ENCODE results near the gene RAPGEF1.
"Not testable (repeated sequence)": the region's sequence is repeated elsewhere in the genome, so short reads cannot be mapped to it uniquely, and the experiment has no call there.

RAPGEF1 gene

DNA sequence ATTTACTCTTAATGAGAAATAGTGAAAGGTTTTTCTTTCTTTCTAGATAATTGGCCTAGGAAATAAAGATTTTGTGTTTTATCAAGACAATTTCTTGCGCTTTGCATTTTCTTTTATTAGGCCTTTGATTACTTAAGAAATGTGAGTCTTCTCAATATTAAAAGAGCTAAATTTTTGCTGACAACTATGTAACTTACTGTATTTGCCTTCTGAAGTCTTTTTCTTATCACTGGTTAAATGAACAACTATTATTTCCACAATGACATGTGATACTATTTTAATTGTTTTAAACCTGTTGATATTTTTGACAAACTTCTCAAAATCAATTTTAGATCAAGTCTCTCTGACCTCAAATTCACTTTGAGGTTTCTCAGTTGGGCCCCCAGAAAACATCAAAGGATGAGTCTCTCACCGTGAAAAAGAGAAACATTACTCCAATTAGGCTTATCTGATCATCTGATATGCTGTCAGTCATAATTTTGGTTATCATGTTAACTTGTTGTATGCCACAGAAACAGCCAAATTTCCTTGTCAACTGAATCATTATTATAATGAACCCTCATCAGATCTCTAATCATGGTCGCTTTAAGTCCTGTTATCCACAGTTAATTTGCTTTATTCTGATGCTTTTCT is 48.8 kb downstream of the RAPGEF1 start:
- DNase-seq (ENCODE audit: low read depth), result no peak

GRCh38 chr9:131690462-131690861 is 49.4 kb downstream of the RAPGEF1 start:
- DNase-seq (ENCODE audit: low read depth), result no peak

DNA sequence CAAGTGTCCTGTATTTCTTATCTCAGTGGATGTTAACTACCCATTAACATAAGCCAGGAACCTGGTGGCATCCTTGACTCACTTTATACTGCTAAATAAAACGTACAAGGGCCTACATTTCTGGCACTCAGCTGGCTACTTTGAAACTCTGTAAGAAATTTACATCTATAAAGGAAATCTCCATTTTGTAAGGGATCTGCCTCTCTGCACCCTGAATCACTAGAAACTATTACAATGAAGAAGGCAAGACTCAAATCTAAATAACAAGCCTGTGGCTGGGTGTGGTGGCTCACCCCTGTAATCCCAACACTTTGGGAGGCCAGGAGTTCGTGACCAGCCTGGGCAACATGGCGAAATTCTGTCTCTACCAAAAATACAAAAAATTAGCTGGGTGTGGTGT is 51.5 kb downstream of the RAPGEF1 start:
- DNase-seq (ENCODE audit: low read depth), result no peak

DNA sequence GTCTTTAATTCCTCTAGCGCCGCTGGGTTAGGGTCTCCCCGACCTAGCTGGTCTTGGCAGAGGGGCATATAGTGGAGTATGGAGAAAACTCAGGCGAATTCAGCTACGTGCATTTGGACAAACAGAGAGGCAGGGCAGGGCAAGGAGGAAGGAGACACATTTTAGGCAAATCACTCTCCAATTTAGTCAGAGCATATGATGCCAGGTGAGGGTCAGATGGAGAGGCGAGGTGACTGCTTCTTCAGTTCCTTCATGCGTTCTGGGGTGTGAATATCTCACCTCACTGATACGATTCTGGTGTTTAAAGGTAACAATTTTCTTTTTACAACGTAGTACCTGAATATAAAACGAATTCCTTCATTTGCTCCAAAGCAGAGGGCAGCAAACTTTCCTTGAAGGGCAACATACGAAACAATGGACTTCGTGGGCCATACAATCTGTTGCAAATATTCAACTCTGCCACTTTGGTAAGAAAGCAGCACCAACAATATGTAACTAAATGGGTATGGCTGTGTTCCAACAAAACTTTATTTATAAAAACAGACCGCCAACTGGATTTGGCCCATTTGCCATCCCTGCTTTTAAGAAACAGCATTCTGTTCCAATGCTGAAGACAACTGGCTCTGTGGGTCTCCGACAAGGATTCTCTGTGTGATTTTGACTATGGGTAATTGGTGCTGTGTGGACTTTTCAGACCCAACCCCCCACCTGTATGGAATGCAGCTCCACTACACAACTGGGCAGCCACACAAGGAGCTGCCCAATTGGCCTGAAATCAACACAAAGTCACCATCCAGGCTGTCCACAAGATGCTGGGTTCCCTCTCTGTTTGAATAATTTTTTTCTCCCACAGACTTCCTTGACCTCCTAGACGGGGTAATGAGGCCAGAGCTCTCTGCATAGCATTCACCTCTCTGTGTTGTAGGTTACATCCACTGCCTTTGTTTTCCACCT is 53.8 kb downstream of the RAPGEF1 start:
- DNase-seq (ENCODE audit: low read depth), result no peak

- not testable (repeated sequence) for DNase-seq (ENCODE audit: low read depth)
Observed at GRCh38 chr9:131683094-131683493, 56.8 kb downstream of the RAPGEF1 start.

DNA sequence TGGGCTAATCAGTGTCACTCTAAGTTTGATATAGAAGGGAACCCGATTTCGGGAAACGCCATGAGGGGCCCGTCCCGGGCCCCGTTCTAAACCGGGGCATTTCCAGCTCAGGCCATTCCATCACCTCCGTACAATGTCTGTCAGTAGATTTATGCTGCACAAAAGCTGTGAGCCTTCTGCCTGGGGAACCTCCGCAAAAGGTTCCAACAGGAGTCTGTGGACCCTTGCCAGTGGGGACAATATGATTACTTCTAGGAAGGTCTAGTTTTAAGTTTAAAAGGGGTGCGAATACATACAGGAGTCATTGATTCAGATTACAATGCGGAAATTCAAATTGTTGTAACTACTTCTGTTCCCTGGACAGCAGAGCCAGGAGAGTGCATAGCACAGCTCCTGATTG is 57.6 kb downstream of the RAPGEF1 start:
- DNase-seq (ENCODE audit: low read depth), result no peak

DNA sequence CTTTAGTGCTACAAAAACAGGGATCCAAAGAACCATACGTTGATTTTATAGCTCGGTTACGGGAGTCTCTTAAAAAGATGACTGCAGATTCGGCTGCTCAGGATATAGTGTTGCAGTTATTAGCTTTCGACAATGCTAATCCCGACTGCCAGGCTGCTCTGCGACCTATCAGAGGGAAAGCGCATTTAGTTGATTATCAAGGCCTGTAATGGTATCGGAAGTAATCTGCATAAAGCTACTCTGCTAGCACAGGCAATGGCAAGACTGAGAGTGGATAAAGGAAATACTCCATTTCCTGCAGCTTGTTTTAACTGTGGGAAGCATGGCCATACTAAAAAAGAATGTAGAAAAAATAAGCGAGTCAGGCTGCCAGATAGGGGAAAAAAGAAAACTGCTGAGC is 58.0 kb downstream of the RAPGEF1 start:
- not testable (repeated sequence) for DNase-seq (ENCODE audit: low read depth)

DNA sequence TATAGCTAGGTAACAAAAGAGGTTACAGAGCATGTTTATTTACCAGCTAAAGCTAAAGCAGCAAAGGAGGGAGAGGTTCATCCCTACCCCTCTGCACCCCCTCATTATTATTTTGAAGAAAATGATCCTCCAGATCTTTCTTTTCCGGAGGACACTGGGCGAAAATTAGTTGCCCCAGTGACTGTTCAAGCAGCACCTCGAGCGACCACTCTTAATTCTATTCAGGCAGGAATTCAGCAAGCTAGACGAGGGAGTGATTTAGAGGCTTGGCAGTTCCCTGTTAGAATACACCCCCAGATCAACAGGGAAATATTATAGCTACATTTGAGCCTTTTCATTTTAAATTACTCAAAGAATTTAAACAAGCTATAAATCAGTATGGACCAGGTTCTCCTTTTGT is 58.8 kb downstream of the RAPGEF1 start:
- not testable (repeated sequence) for DNase-seq (ENCODE audit: low read depth)

- DNase-seq (ENCODE audit: low read depth), result no peak
Observed at GRCh38 chr9:131679261-131680020, 60.4 kb downstream of the RAPGEF1 start.

DNA sequence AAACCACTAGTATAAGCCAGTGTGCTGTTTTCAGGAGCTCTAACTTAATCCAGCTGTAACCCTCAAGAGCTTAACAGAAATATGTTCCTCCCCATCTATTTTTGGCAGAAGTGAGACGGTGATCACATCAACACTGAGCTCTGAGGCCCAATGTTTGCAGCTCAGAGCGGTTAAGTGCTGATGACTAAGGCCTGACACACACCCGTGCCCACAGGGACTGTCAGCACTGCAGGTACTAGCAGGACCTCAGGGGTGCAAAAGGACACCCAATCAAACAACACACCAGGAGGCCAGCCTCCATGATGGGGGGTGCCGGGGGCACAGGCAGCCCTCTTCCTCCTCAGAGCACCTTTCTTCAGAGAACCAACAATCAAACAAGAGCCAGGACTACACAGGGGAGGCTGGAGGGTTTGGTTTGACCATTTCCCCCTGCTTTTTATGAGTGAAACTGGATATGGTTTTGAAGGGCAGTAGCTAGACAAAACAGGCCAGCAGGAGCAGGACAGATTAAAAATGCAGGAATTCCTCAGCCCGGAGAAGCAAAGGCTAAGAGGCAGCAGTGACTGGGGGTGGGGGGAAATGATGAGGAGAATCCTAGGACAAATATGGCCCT is 61.3 kb downstream of the RAPGEF1 start:
- DNase-seq (ENCODE audit: low read depth), result peak; percentile 91

DNA sequence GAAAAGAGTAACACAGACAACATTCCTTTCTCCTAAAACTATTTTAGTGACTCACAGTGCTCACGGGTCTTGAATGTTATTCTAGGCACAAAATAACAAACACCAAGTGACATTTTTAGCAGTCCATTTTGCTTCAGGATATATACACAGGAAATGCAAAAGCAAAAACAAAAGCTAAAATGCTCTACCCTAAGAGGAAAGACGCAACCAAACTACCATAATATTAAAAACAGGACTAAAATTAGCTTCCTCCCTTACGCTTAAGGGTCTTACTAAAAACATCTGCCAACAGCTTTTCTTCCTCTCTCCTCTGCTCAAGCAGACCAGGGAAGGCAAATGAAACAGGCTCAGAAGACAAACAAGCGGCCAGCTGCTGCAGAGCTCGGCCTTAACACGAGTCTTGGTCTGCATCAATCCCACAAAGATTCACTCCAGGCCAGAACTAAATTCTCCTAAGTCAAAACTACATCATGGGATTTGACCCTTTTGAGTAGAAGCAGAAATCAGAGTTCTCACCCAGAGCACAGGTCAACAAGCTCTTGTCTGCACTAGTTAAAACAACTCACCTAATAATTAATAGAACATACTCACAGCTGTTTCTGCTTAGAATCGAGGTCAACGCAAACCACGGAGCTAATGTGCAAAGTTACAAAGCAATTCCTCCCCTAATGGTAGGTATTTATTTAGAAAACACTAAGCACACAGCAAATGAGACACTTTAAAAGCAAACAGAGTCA is 62.3 kb downstream of the RAPGEF1 start:
- peak; percentile 38 for DNase-seq (ENCODE audit: low read depth)

- no peak for DNase-seq (ENCODE audit: low read depth)
Observed at GRCh38 chr9:131677049-131677443, 62.8 kb downstream of the RAPGEF1 start.

- no peak for DNase-seq (ENCODE audit: low read depth)
Observed at GRCh38 chr9:131676431-131676972, 63.4 kb downstream of the RAPGEF1 start.

- no peak for DNase-seq (ENCODE audit: low read depth)
Observed at GRCh38 chr9:131675437-131676022, 64.3 kb downstream of the RAPGEF1 start.

GRCh38 chr9:131674425-131675421 is 65.2 kb downstream of the RAPGEF1 start:
- DNase-seq (ENCODE audit: low read depth), result no peak

DNA sequence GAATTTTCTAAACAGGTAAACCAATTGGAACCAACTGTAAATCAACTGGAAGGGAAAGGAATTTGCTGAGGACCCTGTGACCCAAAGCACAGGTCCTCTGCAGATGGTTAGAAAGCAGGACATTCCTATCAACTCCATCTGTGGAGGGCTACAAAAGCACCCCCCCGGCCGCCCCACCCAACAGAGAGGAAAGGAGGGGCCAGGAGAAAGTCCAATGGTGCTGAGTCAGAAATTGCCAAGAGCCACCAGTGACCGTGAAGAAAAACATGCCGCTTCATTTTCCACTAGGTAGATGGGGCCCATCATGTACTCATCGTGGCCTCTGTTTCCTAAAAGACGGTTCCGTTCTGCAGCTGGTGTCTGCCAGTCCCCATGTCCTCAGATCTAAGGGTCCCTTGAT is 66.3 kb downstream of the RAPGEF1 start:
- no peak for DNase-seq (ENCODE audit: low read depth)

GRCh38 chr9:131673068-131673467 is 66.8 kb downstream of the RAPGEF1 start:
- no peak for DNase-seq (ENCODE audit: low read depth)

GRCh38 chr9:131672451-131672850 is 67.4 kb downstream of the RAPGEF1 start:
- no peak for DNase-seq (ENCODE audit: low read depth)

GRCh38 chr9:131671133-131671520 is 68.7 kb downstream of the RAPGEF1 start:
- DNase-seq (ENCODE audit: low read depth), result no peak
